ENCODE data around the gene IFITM2.
A peak's percentile ranks its signal among the peaks of the same experiment; 100 is the strongest.
"Not testable (repeated sequence)": the region's sequence is repeated elsewhere in the genome, so short reads cannot be mapped to it uniquely, and the experiment has no call there.

The IFITM2 gene

DNA sequence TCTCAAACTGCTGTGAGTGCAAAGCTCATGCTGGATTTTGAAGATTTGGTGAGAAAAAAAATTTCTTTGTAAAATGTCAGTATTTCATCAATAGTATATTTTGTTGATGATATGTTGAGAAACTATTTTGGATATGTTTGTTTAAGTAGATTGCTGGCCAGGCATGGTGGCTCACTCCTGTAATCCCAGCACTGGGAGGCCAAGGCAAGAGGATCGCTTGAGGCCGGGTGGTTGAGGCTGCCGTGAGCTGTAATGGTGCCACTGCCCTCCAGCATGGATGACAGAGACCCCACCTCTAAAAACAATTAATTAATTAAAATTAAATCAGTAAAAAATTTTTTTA, 19.9 kb downstream of the IFITM2 start:
- H3K36me3 ChIP-seq (ENCODE audit: insufficient read depth, low read length): no peaks in the 10 kb centered on the region
- peak overlapping the region; percentile 13 for H3K9ac ChIP-seq (ENCODE audit: low read depth, low read length)
- H3K4me2 ChIP-seq (ENCODE audit: low read length): peak overlapping the region; percentile 71
- H3K27me3 ChIP-seq (ENCODE audit: control insufficient read depth, insufficient read depth, low read length): peaks cover 4% of the 10 kb centered on the region
- peak overlapping the region; percentile 49 for H3K4me3 ChIP-seq (ENCODE audit: low read length)
- H3K4me1 ChIP-seq (ENCODE audit: control insufficient read depth, insufficient read depth, low read length): peaks cover 22% of the 10 kb centered on the region
- H3K9me3 ChIP-seq (replicated peaks; ENCODE audit: low read length): no peaks in the 10 kb centered on the region

DNA sequence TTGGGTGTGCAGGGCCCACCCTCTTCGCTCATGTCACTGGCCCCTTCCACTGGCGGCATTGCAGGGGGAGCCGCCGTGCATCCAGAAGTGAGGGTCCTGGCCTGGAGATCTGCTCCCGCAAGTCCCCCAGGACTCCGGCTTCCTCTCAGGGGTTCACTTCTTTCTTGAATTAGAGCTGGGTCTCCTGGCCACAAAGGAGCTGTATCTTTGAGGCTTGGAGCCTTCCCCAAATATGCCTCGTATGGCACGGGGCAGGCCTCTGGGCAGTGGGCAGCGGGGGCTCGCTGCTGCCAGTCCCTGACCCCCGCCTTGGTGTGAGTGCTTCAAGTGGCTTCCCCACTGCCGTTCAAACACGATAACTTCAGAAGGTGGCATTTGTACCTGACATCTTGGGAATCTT, 20.4 kb downstream of the IFITM2 start:
- Histone ChIP-seq H3K9me3 (replicated peaks; ENCODE audit: low read length) (no peaks in the 10 kb centered on the region), H3K4me2 (ENCODE audit: low read length) (no peak overlapping the region), H3K4me1 (ENCODE audit: control insufficient read depth, insufficient read depth, low read length) (peaks cover 22% of the 10 kb centered on the region), H3K9ac (ENCODE audit: low read depth, low read length) (no peak overlapping the region), H3K27me3 (ENCODE audit: control insufficient read depth, insufficient read depth, low read length) (peaks cover 4% of the 10 kb centered on the region), H3K4me3 (ENCODE audit: low read length) (no peak overlapping the region), H3K36me3 (ENCODE audit: insufficient read depth, low read length) (no peaks in the 10 kb centered on the region)

DNA sequence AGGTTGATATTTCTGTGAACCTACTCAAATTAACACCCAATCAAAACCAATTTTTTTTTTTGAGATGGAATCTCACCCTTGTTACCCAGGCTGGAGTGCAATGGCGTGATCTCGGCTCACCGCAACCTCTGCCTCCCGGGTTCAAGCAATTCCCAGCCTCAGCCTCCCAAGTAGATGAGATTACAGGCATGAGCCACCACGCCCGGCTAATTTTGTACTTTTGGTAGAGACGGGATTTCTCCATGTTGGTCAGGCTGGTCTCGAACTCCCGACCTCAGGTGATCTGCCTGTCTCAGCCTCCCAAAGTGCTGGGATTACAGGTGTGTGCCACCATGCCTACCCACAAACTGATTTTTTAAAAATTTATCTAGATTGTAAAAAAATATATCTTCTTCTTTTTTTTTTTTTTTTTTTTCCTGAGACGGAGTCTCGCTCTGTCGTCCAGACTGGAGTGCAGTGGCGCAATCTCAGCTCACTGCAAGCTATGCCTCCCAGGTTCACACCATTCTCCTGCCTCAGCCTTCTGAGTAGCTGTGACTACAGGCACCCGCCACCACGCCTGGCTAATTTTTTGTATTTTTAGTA, 21.0 kb downstream of the IFITM2 start:
- H3K4me1 ChIP-seq (ENCODE audit: control insufficient read depth, insufficient read depth, low read length): peaks cover 22% of the 10 kb centered on the region
- H3K9ac ChIP-seq (ENCODE audit: low read depth, low read length); H3K27me3 ChIP-seq (ENCODE audit: control insufficient read depth, insufficient read depth, low read length); H3K4me2 ChIP-seq (ENCODE audit: low read length); H3K4me3 ChIP-seq (ENCODE audit: low read length); H3K9me3 ChIP-seq (replicated peaks; ENCODE audit: low read length); H3K36me3 ChIP-seq (ENCODE audit: insufficient read depth, low read length): not testable (repeated sequence)

DNA sequence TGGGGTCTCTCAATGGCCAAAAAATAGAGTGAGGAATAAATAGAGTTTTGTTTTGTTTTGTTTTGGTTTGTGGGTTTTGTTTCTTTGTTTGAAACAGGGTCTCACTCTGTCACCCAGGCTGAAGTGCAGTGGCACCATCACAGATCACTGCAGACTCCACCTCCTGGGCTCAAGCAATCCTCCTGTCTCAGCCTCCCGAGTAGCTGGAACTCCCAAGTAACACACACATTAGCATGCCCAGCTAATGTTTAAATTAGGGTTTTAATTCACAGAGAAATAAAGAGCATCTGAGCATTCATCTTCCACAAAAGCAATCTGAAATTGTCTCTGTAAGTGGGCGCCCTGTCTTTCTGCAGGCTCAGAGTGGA, 22.3 kb downstream of the IFITM2 start:
- H3K9me3 ChIP-seq (replicated peaks; ENCODE audit: low read length): no peaks in the 10 kb centered on the region
- H3K27me3 ChIP-seq (ENCODE audit: control insufficient read depth, insufficient read depth, low read length): peaks cover 4% of the 10 kb centered on the region
- no peak overlapping the region for H3K9ac ChIP-seq (ENCODE audit: low read depth, low read length)
- H3K36me3 ChIP-seq (ENCODE audit: insufficient read depth, low read length): no peaks in the 10 kb centered on the region
- no peak overlapping the region for H3K4me2 ChIP-seq (ENCODE audit: low read length)
- H3K4me3 ChIP-seq (ENCODE audit: low read length): no peak overlapping the region
- H3K4me1 ChIP-seq (ENCODE audit: control insufficient read depth, insufficient read depth, low read length): peaks cover 25% of the 10 kb centered on the region

DNA sequence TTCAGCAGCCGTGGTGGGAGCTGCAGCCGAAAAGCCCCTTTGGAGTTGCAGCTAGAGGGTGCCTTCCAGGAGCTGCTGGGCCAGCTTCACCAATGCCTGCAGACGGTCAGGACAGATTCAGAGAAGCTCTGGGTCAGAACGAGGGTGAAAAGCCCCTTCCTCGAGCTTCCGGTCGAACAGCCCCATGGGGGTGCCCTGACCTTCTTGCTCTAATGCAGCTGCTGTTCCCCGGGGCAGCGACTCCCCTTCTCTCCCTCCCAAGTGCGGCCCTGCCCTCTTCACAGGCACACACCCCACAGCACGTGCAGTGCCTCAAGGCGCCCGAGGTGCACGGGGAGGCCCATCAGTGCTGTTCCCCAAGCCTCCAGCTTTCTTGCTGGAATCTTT, 22.7 kb downstream of the IFITM2 start:
- peaks cover 4% of the 10 kb centered on the region for H3K27me3 ChIP-seq (ENCODE audit: control insufficient read depth, insufficient read depth, low read length)
- no peaks in the 10 kb centered on the region for H3K36me3 ChIP-seq (ENCODE audit: insufficient read depth, low read length)
- H3K4me3 ChIP-seq (ENCODE audit: low read length): no peak overlapping the region
- no peaks in the 10 kb centered on the region for H3K9me3 ChIP-seq (replicated peaks; ENCODE audit: low read length)
- no peak overlapping the region for H3K9ac ChIP-seq (ENCODE audit: low read depth, low read length)
- peaks cover 21% of the 10 kb centered on the region for H3K4me1 ChIP-seq (ENCODE audit: control insufficient read depth, insufficient read depth, low read length)
- H3K4me2 ChIP-seq (ENCODE audit: low read length): no peak overlapping the region

DNA sequence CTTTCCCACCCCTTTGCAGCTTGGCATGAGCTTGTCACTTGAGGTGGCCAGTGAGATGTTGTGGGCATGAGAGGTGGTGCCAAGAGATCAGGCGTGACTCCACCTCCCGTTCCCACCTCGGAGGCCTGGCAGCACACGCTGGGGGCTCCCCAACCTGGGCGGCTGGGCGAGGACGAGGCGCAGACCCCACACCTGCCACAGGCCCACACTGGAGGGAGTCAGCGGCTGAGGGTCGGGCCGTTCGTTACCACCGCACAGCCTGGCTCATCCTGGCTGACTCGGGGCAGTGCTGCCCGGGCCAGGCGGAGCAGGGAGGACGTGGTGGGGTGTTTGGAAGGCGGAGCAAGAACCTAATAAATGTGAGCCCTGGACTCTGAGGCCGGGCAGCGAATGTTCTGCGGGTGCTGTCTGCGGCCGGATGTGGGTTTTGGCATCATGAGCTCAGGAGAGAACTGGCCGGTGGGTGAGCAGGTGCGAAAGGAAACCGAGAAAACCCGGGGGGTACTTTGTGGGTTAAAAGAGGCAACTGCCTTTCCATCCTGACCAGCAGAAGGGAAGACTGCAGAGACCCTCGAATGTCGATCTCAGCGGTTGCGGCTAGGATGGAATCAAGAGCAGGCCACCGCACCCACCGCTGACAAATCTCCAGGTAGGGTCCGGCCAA, 23.2 kb downstream of the IFITM2 start:
- Histone ChIP-seq H3K9ac (ENCODE audit: low read depth, low read length) (no peak overlapping the region), H3K9me3 (replicated peaks; ENCODE audit: low read length) (no peaks in the 10 kb centered on the region), H3K27me3 (ENCODE audit: control insufficient read depth, insufficient read depth, low read length) (peaks cover 4% of the 10 kb centered on the region), H3K36me3 (ENCODE audit: insufficient read depth, low read length) (no peaks in the 10 kb centered on the region), H3K4me2 (ENCODE audit: low read length) (no peak overlapping the region), H3K4me1 (ENCODE audit: control insufficient read depth, insufficient read depth, low read length) (peaks cover 21% of the 10 kb centered on the region), H3K4me3 (ENCODE audit: low read length) (no peak overlapping the region)

DNA sequence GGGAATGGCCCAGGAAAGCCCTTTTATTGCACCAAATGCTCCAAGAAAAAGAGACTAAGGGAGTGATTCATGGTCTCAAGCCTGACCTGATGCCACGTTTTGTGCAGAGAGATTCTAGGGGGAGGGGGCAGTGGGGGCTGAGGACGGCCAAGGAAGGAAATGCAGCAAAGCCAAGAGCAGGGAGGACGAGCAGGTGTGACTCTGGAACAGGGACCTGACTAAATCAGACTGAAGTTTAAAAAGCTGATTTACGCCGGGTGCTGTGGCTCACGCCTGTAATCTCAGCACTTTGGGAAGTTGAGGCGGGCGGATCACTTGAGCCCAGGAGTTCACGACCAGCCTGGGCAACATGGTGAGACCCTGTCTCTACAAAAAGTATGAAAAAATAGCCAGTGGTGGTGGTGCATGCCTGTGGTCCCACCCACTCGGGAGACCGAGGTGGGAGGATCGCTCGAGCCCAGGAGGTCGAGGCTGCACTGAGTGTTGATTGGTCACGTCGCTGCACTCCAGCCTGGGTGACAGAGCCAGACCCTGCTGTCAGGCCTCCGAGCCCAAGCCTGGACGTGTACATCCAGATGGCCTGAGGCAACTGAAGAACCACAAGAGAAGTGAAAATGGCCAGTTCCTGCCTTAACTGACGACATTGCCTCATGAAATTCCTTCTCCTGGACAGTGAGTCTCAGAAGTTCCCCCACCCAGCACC, 23.9 kb downstream of the IFITM2 start:
- Histone ChIP-seq H3K9ac (ENCODE audit: low read depth, low read length) (no peak overlapping the region), H3K4me1 (ENCODE audit: control insufficient read depth, insufficient read depth, low read length) (peaks cover 20% of the 10 kb centered on the region), H3K4me2 (ENCODE audit: low read length) (no peak overlapping the region), H3K27me3 (ENCODE audit: control insufficient read depth, insufficient read depth, low read length) (peaks cover 4% of the 10 kb centered on the region), H3K9me3 (replicated peaks; ENCODE audit: low read length) (no peaks in the 10 kb centered on the region), H3K36me3 (ENCODE audit: insufficient read depth, low read length) (no peaks in the 10 kb centered on the region), H3K4me3 (ENCODE audit: low read length) (no peak overlapping the region)

DNA sequence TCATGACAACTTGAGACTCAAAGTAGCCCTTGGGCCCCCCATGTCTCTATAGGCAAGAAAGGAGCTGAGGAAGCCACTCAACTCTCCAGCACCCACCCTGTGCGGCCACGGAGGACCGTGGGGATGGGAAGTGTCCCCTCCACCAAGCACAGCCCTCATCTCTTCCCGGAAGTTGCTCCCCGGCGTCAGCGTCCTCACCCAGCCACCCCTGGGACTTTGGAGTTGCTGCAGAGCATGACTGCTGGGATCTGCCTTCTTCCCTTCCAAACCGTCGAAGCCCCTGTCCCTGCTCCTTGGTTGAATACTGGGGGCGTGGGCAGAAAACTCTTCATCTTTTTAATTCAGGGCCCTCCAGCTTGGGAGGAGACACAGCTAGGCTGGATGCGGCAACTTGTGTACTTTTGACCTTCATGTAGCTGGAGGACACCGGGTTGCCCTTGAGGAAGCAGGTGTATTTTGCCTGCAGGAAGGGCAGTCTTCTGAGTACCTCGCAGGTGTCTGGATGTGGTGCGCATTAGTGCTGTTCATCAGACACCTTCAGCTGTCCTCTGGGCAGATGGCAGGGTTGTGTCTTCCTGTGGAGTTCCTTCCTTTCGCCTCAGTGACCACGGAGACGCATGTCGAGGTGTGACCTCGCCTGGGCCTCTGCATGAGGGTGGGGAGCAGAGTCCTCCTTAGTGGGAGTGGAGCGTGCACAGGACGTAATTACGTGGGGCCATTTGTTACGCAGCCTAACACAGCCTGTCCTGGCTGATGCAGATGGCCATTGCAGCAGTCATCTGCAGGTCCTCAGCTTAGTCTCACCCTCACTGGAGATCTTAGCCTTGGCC, 25.2 kb downstream of the IFITM2 start:
- no peak overlapping the region for H3K9ac ChIP-seq (ENCODE audit: low read depth, low read length)
- peaks cover 9% of the 10 kb centered on the region for H3K4me1 ChIP-seq (ENCODE audit: control insufficient read depth, insufficient read depth, low read length)
- no peaks in the 10 kb centered on the region for H3K9me3 ChIP-seq (replicated peaks; ENCODE audit: low read length)
- H3K36me3 ChIP-seq (ENCODE audit: insufficient read depth, low read length): no peaks in the 10 kb centered on the region
- H3K4me3 ChIP-seq (ENCODE audit: low read length): no peak overlapping the region
- H3K27me3 ChIP-seq (ENCODE audit: control insufficient read depth, insufficient read depth, low read length): peaks cover 4% of the 10 kb centered on the region
- no peak overlapping the region for H3K4me2 ChIP-seq (ENCODE audit: low read length)

DNA sequence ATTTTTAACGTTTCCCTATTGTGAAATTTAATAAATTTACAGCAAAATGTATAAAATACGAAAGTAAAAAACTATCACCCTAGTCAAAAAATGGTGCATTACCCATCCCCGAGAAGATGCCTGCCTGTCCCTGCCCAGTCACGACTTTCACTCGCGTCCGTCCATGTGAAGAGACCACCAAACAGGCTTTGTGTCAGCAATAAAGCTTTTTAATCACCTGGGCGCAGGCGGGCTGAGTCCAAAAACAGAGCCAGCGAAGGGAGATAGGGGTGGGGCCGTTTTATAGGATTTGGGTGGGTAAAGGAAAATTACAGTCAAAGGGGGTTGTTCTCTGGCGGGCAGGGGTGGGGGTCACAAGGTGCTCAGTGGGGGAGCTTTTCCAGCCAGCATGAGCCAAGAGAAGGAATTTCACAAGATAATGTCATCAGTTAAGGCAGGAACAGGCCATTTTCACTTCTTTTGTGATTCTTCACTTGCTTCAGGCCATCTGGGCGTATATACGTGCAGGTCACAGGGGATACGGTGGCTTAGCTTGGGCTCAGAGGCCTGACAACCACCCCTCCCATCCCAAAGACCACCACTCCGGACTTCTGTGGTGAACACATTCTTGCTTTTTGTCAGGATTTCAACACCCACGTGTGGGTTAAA, 26.1 kb downstream of the IFITM2 start:
- not testable (repeated sequence) for H3K9me3 ChIP-seq (replicated peaks; ENCODE audit: low read length); H3K4me3 ChIP-seq (ENCODE audit: low read length); H3K36me3 ChIP-seq (ENCODE audit: insufficient read depth, low read length); H3K27me3 ChIP-seq (ENCODE audit: control insufficient read depth, insufficient read depth, low read length); H3K4me1 ChIP-seq (ENCODE audit: control insufficient read depth, insufficient read depth, low read length); H3K9ac ChIP-seq (ENCODE audit: low read depth, low read length); H3K4me2 ChIP-seq (ENCODE audit: low read length)

DNA sequence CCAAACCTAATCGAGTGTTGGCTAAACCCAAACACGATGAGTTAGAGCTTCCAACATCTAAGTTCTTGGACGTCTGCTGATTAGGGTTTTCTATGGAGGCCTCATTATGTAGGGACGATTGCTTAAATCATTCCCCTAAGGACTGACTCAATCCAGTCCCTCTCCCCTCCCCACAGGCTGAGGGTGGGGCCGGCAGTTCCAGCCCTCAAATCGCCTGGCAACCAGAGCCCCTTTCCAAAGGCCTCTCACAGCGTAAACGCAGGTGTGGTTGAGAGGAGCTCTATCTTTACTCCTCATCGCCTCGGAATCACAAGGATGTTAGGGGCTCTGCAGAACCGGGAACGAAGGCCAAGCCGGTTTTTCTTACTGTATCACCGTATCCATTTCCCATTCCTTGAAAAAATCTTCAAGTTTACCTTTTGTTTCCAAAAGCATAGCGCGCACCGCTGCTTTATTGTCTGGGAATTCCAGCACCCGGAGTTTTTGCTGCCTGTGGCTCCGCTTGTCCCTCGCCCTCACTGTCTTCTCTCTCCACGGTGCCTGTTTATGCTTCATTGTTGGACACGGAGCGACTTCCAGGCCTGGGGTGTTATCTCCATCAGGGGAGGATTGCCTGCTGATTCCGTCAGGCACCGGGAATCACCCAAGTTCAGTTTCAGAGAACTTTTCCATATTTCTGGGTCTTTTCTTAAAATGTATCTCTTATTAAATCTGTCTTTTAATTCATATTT, 26.8 kb downstream of the IFITM2 start:
- peaks cover 9% of the 10 kb centered on the region for H3K4me1 ChIP-seq (ENCODE audit: control insufficient read depth, insufficient read depth, low read length)
- H3K4me3 ChIP-seq (ENCODE audit: low read length): no peak overlapping the region
- H3K9ac ChIP-seq (ENCODE audit: low read depth, low read length): no peak overlapping the region
- no peaks in the 10 kb centered on the region for H3K36me3 ChIP-seq (ENCODE audit: insufficient read depth, low read length)
- no peak overlapping the region for H3K4me2 ChIP-seq (ENCODE audit: low read length)
- no peaks in the 10 kb centered on the region for H3K9me3 ChIP-seq (replicated peaks; ENCODE audit: low read length)
- peaks cover 4% of the 10 kb centered on the region for H3K27me3 ChIP-seq (ENCODE audit: control insufficient read depth, insufficient read depth, low read length)
